WTC11 (cell line): Measurements from ENCODE around the gene SCAMP3. TPM values are rescaled to one million over a fixed set of nuclear protein-coding genes. Genes with fewer than 3 reads are reported as not detected.

ENCODE experiments used
- ATAC-seq: fragments of 200-7000 bp; cut with Tn5 transposase; 2 replicates; pipeline ENCODE4 v1.10.0; 2021; ENCODE audit warnings: mild to moderate bottlenecking, moderate library complexity
- CTCF ChIA-PET: fragments of 300-600 bp; sonication (Branson Sonifier 250); formaldehyde crosslinking; loops from one replicate; lab custom pipeline; 2021; ENCODE audit warnings: antibody characterized with exemption; lab: Charles Lee
- POLR2A ChIA-PET: fragments of 350-600 bp; sonication (Branson Sonifier 250); formaldehyde crosslinking; loops from one replicate; lab custom pipeline; 2021; ENCODE audit warnings: antibody characterized with exemption; lab: Charles Lee
- DNase-seq: peaks from one replicate; pipeline ENCODE4 v3.0.0; 2021; ENCODE audit warnings: low spot score
- H3K27ac Mint-ChIP-seq: 2 replicates; pipeline ENCODE4 v1.8.0; 2021; ENCODE audit warnings: mixed read lengths
- H3K27me3 Mint-ChIP-seq: 2 replicates; pipeline ENCODE4 v1.8.0; 2021; ENCODE audit warnings: low read depth, mild to moderate bottlenecking, moderate library complexity, mixed read lengths
- H3K36me3 Mint-ChIP-seq: 2 replicates; pipeline ENCODE4 v1.8.0; 2021; ENCODE audit warnings: mixed read lengths
- H3K4me1 Mint-ChIP-seq: 2 replicates; pipeline ENCODE4 v1.8.0; 2022; ENCODE audit warnings: mixed read lengths
- H3K4me3 Mint-ChIP-seq: 2 replicates; pipeline ENCODE4 v1.8.0; 2021; ENCODE audit warnings: mild to moderate bottlenecking, moderate library complexity, mixed read lengths
- H3K9me3 Mint-ChIP-seq: 2 replicates; pipeline ENCODE4 v1.8.0; 2021; ENCODE audit warnings: mixed read lengths
- AFF4 ChIP-seq: sonication (generic); formaldehyde crosslinking; IDR thresholded peaks from 2 replicates; pipeline ENCODE4 v1.8.1; 2023; ENCODE audit warnings: mild to moderate bottlenecking, missing genetic modification reagents, borderline replicate concordance
- ATF1 ChIP-seq: sonication (generic); formaldehyde crosslinking; IDR thresholded peaks from 2 replicates; pipeline ENCODE4 v1.8.1; 2023; ENCODE audit warnings: mild to moderate bottlenecking, moderate library complexity, missing genetic modification reagents
- ATF3 ChIP-seq: sonication (generic); formaldehyde crosslinking; conservative IDR thresholded peaks from 2 replicates; pipeline ENCODE4 v1.8.1; 2022; ENCODE audit warnings: mild to moderate bottlenecking, missing genetic modification reagents
- ELF4 ChIP-seq: sonication (generic); formaldehyde crosslinking; IDR thresholded peaks from 2 replicates; pipeline ENCODE4 v1.8.1; 2022; ENCODE audit warnings: low read depth, mild to moderate bottlenecking, moderate library complexity, missing genetic modification reagents
- FOXK1 ChIP-seq: sonication (generic); formaldehyde crosslinking; IDR thresholded peaks from 2 replicates; pipeline ENCODE4 v1.8.0; 2022; ENCODE audit warnings: mild to moderate bottlenecking, moderate library complexity, missing genetic modification reagents
- FOXP1 ChIP-seq: sonication (generic); formaldehyde crosslinking; IDR thresholded peaks from 2 replicates; pipeline ENCODE4 v1.8.0; 2022; ENCODE audit warnings: missing genetic modification reagents, mild to moderate bottlenecking, moderate library complexity, borderline replicate concordance
- IRF2 ChIP-seq: sonication (generic); formaldehyde crosslinking; IDR thresholded peaks from 2 replicates; pipeline ENCODE4 v1.8.0; 2022; ENCODE audit warnings: low read depth, missing genetic modification reagents, borderline replicate concordance
- JAZF1 ChIP-seq: fragments of 250-450 bp; sonication (Bioruptor Pico); IDR thresholded peaks from 2 replicates; pipeline ENCODE4 v1.9.0; 2021; ENCODE audit warnings: moderate library complexity, mild to moderate bottlenecking, inconsistent platforms
- KAT7 ChIP-seq: sonication (generic); formaldehyde crosslinking; IDR thresholded peaks from 2 replicates; pipeline ENCODE4 v1.8.1; 2023; ENCODE audit warnings: missing genetic modification reagents, mild to moderate bottlenecking, borderline replicate concordance
- OVOL2 ChIP-seq: fragments of 250-450 bp; sonication (Bioruptor Pico); IDR thresholded peaks from 2 replicates; pipeline ENCODE4 v1.9.0; 2021; ENCODE audit warnings: mild to moderate bottlenecking, borderline replicate concordance
- RELA ChIP-seq: sonication (generic); formaldehyde crosslinking; IDR thresholded peaks from 2 replicates; pipeline ENCODE4 v1.8.1; 2022; ENCODE audit warnings: missing genetic modification reagents, mild to moderate bottlenecking, borderline replicate concordance
- RORB ChIP-seq: fragments of 250-450 bp; sonication (Bioruptor Pico); IDR thresholded peaks from 2 replicates; pipeline ENCODE4 v1.9.0; 2021; ENCODE audit warnings: mild to moderate bottlenecking
- SMAD4 ChIP-seq: sonication (generic); formaldehyde crosslinking; IDR thresholded peaks from 2 replicates; pipeline ENCODE4 v1.8.0; 2022; ENCODE audit warnings: mild to moderate bottlenecking, missing genetic modification reagents
- SOX15 ChIP-seq: fragments of 250-450 bp; sonication (Bioruptor Pico); IDR thresholded peaks from 2 replicates; pipeline ENCODE4 v1.9.0; 2021; ENCODE audit warnings: mild to moderate bottlenecking
- TP53 ChIP-seq: sonication (generic); formaldehyde crosslinking; IDR thresholded peaks from 2 replicates; pipeline ENCODE4 v1.8.1; 2023; ENCODE audit warnings: mild to moderate bottlenecking, missing genetic modification reagents
- ZMAT4 ChIP-seq: fragments of 250-450 bp; sonication (Bioruptor Pico); IDR thresholded peaks from 2 replicates; pipeline ENCODE4 v1.9.0; 2021; ENCODE audit warnings: mild to moderate bottlenecking
- ZNF138 ChIP-seq: sonication (generic); formaldehyde crosslinking; conservative IDR thresholded peaks from 2 replicates; pipeline ENCODE4 v1.8.1; 2022; ENCODE audit warnings: mild to moderate bottlenecking, moderate library complexity, missing genetic modification reagents
- ZNF232 ChIP-seq: sonication (generic); formaldehyde crosslinking; IDR thresholded peaks from 2 replicates; pipeline ENCODE4 v1.8.0; 2022; ENCODE audit warnings: mild to moderate bottlenecking, missing genetic modification reagents
- ZNF281 ChIP-seq: sonication (generic); formaldehyde crosslinking; IDR thresholded peaks from 2 replicates; pipeline ENCODE4 v1.8.0; 2023; ENCODE audit warnings: mild to moderate bottlenecking, missing genetic modification reagents
- total RNA-seq: library from RNA; stranded (reverse); gene quantifications from 3 replicates; pipeline ENCODE4 v1.2.3, GENCODE V29; 2021
- TF ChIP-seq, protein P1 (sequence below): sonication (generic); formaldehyde crosslinking; IDR thresholded peaks from 2 replicates; pipeline ENCODE4 v1.8.0; 2022; ENCODE audit warnings: mild to moderate bottlenecking, missing genetic modification reagents
- TF ChIP-seq, protein P2 (sequence below): sonication (generic); formaldehyde crosslinking; IDR thresholded peaks from 2 replicates; pipeline ENCODE4 v1.8.1; 2022; ENCODE audit warnings: low read depth, missing genetic modification reagents, borderline replicate concordance
- TF ChIP-seq, protein P3 (sequence below): sonication (generic); formaldehyde crosslinking; IDR thresholded peaks from 2 replicates; pipeline ENCODE4 v1.8.1; 2022; ENCODE audit warnings: mild to moderate bottlenecking, moderate library complexity, missing genetic modification reagents
- TF ChIP-seq, protein P4 (sequence below): sonication (generic); formaldehyde crosslinking; IDR thresholded peaks from 2 replicates; pipeline ENCODE4 v1.8.0; 2022; ENCODE audit warnings: missing genetic modification reagents

SCAMP3 gene
- total RNA-seq, 1 experiment from 2014 or later = 58.8 TPM

DNA sequence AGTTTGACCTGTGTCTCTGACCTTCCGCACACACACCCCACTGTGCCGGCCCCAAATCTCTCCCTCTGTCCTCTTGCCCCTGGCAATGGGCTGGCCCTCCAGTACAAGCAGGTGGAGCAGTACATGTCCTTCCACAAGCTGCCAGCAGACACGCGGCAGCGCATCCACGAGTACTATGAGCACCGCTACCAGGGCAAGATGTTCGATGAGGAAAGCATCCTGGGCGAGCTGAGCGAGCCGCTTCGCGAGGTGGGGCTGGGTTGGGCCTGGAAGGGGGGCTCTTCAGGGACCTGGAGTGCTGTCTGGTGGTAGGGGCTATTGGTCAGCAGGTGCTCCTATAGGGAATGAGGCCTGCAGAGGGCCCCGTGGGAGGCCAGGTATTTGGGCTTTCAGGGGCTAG is 22.9 kb upstream of the SCAMP3 start (continued):
- TF ChIP-seq TP53 (CRISPR knock-in tag) = no peak
- TF ChIP-seq, protein P1, sequence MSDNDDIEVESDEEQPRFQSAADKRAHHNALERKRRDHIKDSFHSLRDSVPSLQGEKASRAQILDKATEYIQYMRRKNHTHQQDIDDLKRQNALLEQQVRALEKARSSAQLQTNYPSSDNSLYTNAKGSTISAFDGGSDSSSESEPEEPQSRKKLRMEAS = no peak
- TF ChIP-seq, protein P2, sequence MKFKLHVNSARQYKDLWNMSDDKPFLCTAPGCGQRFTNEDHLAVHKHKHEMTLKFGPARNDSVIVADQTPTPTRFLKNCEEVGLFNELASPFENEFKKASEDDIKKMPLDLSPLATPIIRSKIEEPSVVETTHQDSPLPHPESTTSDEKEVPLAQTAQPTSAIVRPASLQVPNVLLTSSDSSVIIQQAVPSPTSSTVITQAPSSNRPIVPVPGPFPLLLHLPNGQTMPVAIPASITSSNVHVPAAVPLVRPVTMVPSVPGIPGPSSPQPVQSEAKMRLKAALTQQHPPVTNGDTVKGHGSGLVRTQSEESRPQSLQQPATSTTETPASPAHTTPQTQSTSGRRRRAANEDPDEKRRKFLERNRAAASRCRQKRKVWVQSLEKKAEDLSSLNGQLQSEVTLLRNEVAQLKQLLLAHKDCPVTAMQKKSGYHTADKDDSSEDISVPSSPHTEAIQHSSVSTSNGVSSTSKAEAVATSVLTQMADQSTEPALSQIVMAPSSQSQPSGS = no peak
- TF ChIP-seq, protein P3, sequence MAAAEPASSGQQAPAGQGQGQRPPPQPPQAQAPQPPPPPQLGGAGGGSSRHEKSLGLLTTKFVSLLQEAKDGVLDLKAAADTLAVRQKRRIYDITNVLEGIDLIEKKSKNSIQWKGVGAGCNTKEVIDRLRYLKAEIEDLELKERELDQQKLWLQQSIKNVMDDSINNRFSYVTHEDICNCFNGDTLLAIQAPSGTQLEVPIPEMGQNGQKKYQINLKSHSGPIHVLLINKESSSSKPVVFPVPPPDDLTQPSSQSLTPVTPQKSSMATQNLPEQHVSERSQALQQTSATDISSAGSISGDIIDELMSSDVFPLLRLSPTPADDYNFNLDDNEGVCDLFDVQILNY (CRISPR knock-in tag) = no peak
- no peak for TF ChIP-seq RORB
- TF ChIP-seq OVOL2 (CRISPR knock-in tag) = no peak
- no peak for TF ChIP-seq RELA (CRISPR knock-in tag)

- Mint-ChIP-seq H3K27ac (no peak overlapping the region), H3K4me1 (peaks cover 2% of the 10 kb centered on the region), H3K4me3 (no peak overlapping the region), H3K27me3 (no peaks in the 10 kb centered on the region), H3K9me3 (no peaks in the 10 kb centered on the region), H3K36me3 (peaks cover 4% of the 10 kb centered on the region; the same call in 1 of the 2 replicates)
- DNase-seq = no peak
- CTCF ChIA-PET = interaction anchor here (3.0 kb wide), 1 partner anchor 34 kb away, joined by 10 read pairs; no protein-coding TSS in a partner anchor
- POLR2A ChIA-PET = no interaction called here
- no peak for ATAC-seq
- TF ChIP-seq ZNF281 (CRISPR knock-in tag) (no peak), FOXP1 (CRISPR knock-in tag) (no peak), AFF4 (CRISPR knock-in tag) (no peak), FOXK1 (CRISPR knock-in tag) (no peak), ATF3 (CRISPR knock-in tag) (no peak), IRF2 (no peak), JAZF1 (CRISPR knock-in tag) (no peak), ZMAT4 (CRISPR knock-in tag) (no peak), ZNF138 (CRISPR knock-in tag) (no peak), SMAD4 (CRISPR knock-in tag) (no peak), SOX15 (no peak), KAT7 (CRISPR knock-in tag) (no peak), ZNF232 (CRISPR knock-in tag) (no peak), ELF4 (CRISPR knock-in tag) (no peak), ATF1 (CRISPR knock-in tag) (no peak)
- TF ChIP-seq, protein P4, sequence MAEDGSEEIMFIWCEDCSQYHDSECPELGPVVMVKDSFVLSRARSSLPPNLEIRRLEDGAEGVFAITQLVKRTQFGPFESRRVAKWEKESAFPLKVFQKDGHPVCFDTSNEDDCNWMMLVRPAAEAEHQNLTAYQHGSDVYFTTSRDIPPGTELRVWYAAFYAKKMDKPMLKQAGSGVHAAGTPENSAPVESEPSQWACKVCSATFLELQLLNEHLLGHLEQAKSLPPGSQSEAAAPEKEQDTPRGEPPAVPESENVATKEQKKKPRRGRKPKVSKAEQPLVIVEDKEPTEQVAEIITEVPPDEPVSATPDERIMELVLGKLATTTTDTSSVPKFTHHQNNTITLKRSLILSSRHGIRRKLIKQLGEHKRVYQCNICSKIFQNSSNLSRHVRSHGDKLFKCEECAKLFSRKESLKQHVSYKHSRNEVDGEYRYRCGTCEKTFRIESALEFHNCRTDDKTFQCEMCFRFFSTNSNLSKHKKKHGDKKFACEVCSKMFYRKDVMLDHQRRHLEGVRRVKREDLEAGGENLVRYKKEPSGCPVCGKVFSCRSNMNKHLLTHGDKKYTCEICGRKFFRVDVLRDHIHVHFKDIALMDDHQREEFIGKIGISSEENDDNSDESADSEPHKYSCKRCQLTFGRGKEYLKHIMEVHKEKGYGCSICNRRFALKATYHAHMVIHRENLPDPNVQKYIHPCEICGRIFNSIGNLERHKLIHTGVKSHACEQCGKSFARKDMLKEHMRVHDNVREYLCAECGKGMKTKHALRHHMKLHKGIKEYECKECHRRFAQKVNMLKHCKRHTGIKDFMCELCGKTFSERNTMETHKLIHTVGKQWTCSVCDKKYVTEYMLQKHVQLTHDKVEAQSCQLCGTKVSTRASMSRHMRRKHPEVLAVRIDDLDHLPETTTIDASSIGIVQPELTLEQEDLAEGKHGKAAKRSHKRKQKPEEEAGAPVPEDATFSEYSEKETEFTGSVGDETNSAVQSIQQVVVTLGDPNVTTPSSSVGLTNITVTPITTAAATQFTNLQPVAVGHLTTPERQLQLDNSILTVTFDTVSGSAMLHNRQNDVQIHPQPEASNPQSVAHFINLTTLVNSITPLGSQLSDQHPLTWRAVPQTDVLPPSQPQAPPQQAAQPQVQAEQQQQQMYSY (CRISPR knock-in tag) = no peak
Measured at GRCh38 chr1:155284476-155284875, 22.3 kb upstream of the SCAMP3 start.
